Hypothalamus (tissue), 51 donors: ENCODE results near the gene PAEP.

ENCODE experiments used
- DNase-seq, 51 donors: peaks; one replicate each; lab custom pipeline; 2025; lab: John Stamatoyannopoulos, UW

PAEP gene

DNA sequence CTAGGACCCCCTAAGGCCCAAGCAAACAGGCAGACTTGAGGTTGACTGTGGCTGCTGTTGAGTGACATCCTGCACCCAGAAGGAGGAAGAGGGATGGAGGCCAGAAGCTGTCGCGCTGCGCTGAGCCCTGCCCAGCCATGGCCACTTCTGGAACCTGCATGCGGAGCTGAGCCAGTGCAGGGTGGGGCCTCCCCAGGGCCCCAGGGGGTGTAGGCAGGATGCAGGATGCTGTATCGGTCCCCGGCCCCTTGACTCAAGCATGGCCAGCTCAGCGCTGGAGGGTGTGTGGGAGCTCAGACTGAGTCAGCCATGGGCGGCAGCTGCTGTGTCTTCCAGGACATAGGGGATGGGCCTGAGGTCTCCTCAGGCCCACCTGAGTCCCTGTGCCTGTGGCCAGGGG lies 50.9 kb downstream of the PAEP start:
- no peak for DNase-seq

DNA sequence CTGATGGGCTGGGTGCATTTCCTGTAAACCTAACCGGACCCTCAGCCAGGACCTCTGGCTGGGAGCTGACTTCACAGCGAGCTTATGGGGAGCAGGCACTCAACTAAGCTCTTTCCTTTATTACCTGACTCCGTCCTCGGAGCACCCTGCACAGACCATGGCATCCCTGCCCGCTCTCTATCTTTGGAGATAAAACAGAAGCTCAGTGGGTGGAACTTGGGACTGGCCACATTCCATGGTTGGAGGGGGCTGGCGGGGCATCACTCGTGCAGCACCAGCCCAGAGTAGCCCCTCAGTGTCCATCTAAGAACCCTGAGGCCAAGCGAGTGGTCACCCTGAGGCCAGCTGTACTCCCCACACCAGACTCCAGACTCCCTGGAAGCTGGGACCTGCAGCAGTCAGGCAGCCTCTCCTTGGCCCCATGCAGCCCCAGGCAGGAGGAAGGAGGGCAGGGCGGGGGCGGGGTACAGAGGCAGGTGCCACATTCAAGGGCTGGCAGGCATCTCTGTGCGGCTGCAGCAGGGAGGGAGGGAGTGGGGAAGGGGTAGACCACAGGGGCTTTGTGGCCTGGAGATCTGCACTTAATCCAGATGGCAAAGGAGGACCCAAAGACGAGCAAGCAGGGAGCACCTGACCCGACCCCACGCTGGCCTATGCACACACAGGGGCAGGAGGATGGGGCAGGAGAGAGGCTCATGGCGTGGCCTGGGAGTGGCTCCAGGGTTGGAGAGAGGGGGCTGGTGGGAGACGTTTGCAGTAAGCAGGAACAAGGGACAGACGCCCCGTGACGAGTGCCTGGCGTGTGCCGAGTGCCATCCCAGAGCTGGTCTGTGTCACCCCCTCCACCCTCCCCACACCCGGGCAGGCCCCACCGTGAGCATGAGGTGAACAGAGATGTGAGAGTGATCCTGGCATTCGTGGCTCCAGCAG lies 51.7 kb downstream of the PAEP start:
- no peak for DNase-seq

DNA sequence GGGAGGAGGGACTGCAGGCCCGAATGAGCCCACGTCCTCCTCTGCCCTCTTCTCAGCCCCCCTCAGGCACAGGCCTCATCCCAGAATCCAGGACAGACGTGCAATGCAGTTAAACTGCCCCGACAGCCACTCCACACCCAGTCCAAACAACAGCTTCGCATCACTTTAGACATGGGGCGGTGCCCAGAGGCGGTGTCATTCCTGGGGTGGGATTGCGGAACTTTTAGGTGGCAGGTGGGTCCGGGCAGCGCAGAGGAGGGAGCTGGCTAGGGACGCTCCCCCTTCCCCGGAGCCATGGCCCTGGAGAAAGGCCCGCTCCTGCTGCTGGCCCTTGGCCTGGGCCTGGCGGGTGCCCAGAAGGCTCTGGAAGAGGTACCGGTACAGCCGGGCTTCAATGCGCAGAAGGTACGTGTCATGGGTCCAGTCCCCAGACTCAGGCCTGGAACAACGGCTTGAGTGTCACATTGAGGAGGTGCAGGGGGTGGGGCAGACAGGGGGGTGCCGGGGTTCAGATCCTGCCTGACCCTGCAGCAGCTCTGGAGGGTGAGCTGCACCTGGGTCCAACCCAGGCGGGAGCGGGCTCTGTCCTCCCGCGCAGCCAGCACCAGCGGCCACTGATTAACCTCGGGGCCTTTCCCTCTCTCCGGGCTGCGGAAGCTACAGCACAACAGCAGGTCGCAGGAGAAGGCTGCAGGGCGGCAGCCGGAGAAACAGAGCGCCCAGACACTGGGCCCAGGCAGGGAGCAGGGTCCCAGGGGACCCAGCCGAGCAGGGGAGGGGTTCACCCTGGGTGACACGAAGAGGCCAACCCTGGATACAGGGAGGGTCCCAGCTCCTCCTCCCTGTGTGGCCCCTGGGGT lies 52.6 kb downstream of the PAEP start:
- DNase-seq, result no peak

DNA sequence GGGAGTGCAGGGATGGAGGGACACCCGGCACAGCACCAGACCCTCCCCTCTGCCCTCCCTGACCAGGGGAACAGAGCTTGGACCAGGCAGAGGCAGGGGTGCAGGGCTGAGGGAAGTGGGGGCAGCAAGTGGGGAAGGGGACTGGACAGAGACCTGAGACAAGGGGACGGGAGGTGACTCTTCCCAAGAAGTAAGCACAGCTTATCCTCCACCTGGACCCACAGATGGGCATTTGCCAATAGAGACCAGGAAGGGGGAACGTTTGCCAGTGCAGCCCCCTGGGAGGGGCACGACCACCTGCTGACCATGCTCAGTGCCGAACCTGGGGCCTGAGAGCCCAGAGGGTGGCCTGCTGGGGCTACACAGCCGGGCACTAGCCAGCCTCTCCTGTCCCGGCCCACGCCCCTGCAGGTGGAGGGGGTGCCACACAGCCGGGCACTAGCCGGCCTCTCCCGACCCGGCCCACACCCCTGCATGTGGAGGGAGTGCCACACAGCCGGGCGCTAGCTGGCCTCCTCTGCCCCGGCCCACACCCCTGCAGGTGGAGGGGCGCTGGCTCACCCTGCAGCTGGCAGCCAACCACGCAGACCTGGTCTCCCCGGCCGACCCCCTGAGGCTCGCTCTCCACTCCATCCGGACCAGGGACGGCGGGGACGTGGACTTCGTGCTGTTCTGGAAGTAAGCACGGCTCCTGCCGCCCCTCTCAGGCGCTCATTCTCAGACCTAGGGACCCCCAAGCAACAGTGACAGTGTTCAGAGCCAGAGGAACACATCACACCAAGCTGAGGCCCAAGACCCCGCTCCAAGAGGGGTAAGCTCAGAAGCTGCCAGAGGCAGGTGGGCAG lies 53.5 kb downstream of the PAEP start:
- DNase-seq, result no peak

DNA sequence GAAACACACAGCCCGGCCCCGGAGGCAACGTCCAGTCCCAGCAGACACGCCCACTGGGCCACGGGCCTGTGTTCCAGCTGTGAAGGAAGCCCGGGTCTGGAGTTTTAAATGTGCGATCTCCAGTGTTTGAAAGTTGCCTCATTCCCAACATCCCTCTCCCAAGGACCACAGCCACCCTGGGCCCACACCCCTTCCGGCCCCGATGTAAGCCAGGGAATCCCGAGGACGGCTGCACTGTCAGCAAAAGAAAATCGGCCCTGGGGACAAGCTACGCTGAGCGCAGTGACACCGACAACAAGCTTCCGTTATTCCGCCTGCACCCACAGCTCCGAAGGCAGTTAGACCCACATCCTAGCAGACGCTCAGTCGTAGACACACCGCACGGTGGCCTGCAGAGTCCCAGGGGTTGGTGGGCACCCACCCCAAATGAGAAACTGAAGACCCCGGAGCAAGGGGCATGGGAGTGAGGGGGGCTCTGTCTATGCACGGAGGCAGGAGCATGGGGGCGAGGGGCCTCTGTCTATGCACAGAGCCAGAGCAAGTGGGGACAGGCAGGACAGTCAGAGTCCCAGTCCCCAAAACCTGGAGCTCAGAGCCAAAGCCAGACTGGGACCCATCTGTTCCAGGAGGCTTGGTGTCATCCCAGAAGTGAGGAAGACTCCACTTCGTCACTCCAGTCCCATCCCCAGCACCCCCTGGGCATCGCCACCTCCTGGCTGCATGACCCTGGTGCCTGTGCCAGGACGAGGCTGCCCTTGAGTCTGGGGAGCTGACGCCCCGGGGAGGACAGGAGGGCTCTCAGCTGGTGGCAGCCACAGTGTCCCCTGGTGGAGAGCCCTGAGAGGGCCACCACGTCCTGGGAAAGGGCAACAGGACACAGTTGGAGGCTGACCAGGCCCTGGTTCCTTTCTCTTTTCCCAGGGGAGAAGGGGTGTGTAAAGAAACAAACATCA lies 54.4 kb downstream of the PAEP start:
- DNase-seq, result no peak
